HG02943 (cell line): ENCODE measurements around the gene CNOT2.

Experiments used
- ATAC-seq: cut with Tn5 transposase; IDR thresholded peaks from one replicate; pipeline ENCODE4 v1.9.1; 2021; ENCODE audit warnings: mild to moderate bottlenecking, low read depth, moderate library complexity; ENCODE audit not compliant: unreplicated experiment

The CNOT2 gene

GRCh38 chr12:70251226-70251625, 8.0 kb downstream of the CNOT2 start:
- ATAC-seq: no peak

DNA sequence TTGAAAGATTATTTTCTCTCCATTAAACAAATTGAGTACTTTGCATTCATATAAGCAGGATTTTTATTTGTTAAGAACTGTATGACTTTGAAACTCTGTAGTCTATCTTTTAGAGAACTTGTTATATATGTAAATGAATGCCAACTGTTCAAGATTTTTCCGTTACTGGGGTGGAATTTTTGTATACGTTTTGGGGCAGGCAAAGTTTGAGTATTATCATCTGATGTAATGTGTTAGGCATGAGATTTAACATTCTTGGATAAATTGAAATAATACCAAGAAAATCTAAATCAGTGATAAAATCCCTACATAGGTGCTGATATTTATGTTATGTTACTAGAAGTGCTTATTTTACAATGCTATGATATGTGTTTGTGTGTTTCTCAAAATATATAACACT, 8.4 kb downstream of the CNOT2 start:
- no peak for ATAC-seq

- no peak for ATAC-seq
These were observed 9.6 kb downstream of the CNOT2 start for GRCh38 chr12:70252832-70253231.

- ATAC-seq: no peak
These were observed 11.0 kb downstream of the CNOT2 start for GRCh38 chr12:70254225-70254624.

- no peak for ATAC-seq
These were observed 11.6 kb downstream of the CNOT2 start for GRCh38 chr12:70254846-70255245.

GRCh38 chr12:70255311-70255710, 12.1 kb downstream of the CNOT2 start:
- no peak for ATAC-seq

DNA sequence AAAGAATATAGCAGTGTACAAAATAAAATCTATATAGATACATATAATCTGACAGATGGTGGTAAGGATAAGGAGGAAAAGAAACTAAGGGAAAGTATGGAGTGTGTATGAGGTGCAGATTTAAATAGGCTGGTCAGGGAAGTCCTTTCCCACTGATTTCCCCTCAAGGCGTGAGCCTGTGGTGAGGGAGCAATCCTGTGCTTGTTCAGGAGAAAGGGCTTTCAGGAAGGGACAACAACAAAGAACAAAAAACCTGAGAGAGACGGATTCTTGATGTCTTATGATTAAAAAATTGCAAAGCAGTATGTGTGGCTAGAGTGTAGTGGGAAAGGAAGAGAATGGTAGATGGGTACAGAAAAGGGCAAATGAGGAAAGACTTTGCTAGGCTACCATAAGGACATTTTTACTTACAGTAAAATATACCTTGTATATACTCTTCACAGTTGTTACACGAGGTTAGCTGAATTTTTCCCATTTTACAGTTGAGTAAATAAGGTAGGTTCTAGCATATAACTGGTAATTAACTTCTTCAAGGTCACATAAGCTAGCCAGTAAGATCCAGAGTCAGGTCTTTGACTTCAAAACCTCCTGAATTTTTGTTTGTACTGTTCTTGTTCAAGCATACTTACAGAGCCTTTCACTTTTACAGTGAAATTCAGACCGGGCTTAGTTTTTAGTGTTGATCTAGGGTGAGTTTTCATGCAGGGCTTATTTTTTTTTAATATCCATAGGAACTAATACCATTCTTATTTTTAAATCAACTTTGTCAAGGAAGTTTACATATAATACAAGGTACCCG, 15.6 kb downstream of the CNOT2 start:
- no peak for ATAC-seq

GRCh38 chr12:70260646-70261045, 17.4 kb downstream of the CNOT2 start:
- no peak for ATAC-seq

DNA sequence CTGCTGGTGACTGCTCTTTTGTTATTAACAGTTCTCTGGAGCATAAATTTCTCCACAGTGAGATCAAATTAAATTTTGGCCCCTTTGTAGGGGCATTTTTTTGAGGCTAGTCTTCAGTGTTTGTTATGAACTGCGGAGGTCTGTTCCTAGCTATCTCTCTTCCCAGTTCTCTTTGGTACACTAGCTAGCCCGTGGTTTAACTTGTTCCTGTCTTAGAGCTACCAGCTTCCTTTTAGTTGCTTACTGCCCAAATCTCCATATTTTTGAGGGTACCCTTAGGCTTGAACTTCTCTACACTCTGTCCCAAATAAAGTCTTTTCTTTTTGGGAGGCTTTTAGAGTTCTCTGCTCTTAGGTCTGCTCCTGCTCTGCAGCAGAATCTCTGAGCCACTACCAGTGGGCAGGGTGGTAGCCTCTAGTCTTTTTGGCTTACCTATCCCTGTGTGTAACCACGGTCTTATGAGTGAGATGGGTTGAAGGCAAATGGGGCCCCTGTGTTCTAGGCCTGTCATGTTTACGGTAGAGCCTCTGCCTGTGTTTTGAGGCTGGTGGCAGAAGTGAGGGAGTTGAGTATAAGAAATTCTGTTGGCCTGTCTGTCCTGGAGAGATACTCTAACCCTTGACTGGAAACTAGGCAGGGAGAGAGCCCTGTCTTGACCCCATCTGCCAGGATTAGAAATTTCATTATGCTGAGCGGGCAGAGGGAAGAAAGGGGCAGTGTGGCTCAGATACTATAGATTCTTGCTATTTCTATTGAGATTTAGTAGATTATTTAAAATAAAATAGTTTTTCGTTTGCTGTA, 21.0 kb downstream of the CNOT2 start:
- no peak for ATAC-seq

- no peak for ATAC-seq
These were observed 21.9 kb downstream of the CNOT2 start for GRCh38 chr12:70265132-70265531.

- ATAC-seq: no peak
These were observed 24.3 kb downstream of the CNOT2 start for GRCh38 chr12:70267550-70267949.

DNA sequence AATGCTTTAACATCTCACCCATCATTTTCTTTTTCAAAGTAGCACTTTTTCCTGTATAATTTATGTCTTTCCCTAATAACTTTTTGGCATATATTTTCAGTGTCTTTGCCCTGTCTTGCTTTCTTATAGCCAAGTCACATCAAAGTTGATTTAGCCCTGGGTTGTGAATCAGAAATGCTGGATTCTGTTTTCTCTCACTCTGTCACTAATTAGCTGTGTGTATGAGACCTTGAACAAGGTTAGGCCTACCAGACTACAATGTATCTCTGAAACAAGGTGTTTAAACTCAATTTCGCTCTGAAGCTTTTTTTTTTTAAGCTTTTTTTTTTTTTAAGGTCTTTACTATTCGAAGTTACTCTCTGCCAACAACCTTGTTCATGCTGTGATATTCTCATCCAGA, 25.7 kb downstream of the CNOT2 start:
- ATAC-seq: no peak

DNA sequence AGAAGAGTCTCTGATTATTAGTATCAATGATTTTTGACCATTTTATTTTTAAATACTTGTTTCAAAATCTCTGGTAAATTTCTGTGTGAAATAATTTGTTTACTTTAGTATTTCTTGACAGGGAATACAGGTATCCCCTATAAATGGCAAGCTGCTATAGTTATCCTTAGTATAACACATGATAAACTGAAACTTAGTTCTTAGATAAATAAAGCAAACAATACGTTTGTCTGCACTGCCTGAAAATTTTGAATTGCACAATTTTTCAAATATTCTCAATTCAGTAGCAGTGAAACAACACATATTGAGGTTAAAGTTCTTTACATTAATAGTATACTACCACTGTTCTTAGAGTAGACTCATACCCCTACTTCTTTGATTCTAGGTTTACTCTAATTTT, 26.9 kb downstream of the CNOT2 start:
- ATAC-seq: no peak

DNA sequence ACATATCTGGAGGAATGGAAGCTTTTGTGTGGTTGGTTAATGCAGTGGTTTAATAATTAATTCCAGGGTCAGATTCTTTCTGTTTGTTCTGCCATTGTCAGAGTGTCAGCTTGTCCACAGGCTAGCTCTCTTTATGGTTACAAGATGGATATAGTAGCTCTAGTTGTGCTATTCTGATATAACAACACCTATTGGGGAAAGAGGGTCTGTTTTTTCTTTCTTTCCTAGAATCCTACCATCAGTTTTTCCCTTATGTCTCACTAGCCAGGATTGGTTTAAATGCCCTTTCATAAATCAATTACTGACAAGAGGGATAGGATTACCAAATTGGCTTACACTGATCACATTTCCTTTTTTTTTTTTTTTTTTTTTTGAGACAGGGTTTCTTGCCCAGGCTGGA, 27.8 kb downstream of the CNOT2 start:
- no peak for ATAC-seq

GRCh38 chr12:70272510-70272909, 29.3 kb downstream of the CNOT2 start:
- no peak for ATAC-seq

- no peak for ATAC-seq
These were observed 31.8 kb downstream of the CNOT2 start for GRCh38 chr12:70275045-70275444.

DNA sequence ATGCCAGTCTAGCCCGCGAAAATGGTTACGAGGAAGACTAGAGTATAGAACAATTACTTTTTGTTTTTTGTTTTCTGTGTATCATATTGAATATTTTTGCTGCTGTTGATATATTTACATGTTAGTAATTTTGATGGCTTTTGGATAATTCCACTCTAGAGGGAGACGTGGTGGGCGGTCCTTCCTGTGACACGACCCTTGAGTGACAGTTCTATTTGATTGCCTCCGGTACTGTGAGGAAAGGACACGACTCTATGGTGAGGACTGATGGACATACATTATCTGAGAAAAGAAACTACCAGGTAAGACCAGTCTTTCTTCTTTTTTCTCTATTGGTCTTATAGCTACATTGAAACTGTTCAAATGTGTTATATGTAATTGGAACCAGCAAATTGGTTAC, 34.7 kb downstream of the CNOT2 start:
- no peak for ATAC-seq

- no peak for ATAC-seq
These were observed 35.7 kb downstream of the CNOT2 start for GRCh38 chr12:70278945-70279344.

GRCh38 chr12:70283232-70283631, 40.0 kb downstream of the CNOT2 start:
- ATAC-seq: no peak

- ATAC-seq: no peak
These were observed 45.6 kb downstream of the CNOT2 start for GRCh38 chr12:70288817-70289216.

- no peak for ATAC-seq
These were observed 46.9 kb downstream of the CNOT2 start for GRCh38 chr12:70290116-70290515.
